ENCODE results near the gene CATSPERE.

Gene CATSPERE

DNA sequence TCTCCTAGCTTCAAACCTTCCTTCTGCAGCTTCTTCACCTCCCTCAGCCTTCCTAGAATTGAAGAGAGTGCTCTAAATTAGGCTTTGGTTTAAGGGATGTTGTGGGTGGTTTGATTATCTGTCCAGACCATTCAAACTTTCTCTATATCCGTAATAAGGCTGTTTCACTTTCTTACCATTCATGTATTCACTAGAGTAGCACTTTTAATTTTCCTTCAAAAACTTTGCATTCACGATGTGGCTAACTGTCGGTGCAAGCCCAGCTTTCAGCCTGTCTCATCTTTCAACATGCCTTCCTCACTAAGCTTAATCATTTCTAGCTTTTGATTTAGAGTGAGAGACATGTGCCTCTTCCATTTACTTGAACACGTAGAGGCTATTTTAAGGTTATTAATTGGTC is 165.6 kb downstream of the CATSPERE start:
- no peak overlapping the region for H3K4me3 ChIP-seq (ENCODE audit: low read length)
- TF ChIP-seq, protein P1, sequence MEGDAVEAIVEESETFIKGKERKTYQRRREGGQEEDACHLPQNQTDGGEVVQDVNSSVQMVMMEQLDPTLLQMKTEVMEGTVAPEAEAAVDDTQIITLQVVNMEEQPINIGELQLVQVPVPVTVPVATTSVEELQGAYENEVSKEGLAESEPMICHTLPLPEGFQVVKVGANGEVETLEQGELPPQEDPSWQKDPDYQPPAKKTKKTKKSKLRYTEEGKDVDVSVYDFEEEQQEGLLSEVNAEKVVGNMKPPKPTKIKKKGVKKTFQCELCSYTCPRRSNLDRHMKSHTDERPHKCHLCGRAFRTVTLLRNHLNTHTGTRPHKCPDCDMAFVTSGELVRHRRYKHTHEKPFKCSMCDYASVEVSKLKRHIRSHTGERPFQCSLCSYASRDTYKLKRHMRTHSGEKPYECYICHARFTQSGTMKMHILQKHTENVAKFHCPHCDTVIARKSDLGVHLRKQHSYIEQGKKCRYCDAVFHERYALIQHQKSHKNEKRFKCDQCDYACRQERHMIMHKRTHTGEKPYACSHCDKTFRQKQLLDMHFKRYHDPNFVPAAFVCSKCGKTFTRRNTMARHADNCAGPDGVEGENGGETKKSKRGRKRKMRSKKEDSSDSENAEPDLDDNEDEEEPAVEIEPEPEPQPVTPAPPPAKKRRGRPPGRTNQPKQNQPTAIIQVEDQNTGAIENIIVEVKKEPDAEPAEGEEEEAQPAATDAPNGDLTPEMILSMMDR (IDR thresholded peaks at IDR 0.05; ENCODE audit: insufficient read depth, low read depth, low read length, missing control alignments) = no peak
- no peak for DNase-seq (ENCODE audit: low read depth)

DNA sequence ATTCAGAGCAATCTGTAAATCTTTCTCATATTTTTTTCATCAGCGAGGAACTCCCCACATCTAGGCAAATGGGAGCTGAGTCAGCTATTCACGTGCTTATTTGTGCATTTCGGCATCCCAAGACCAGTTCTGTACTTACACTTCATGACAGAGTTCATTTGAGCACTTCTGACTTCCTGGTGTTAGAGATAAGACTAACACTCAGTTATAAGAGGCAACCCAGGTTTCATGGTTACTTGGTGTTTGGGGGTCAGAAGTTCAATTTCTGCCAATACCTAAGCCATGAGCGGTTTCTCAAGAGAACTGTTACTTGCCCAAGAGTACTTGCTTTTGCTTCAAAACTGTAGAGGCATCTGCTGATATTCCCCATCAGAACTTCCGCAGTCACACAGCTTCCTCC is 167.7 kb downstream of the CATSPERE start:
- no peak for DNase-seq (ENCODE audit: low read depth)
- no peak overlapping the region for H3K4me3 ChIP-seq (ENCODE audit: low read length)
- TF ChIP-seq, protein P1 (IDR thresholded peaks at IDR 0.05; ENCODE audit: insufficient read depth, low read depth, low read length, missing control alignments) = no peak

- no peak for DNase-seq (ENCODE audit: low read depth)
- TF ChIP-seq, protein P1 (IDR thresholded peaks at IDR 0.05; ENCODE audit: insufficient read depth, low read depth, low read length, missing control alignments) = no peak
- H3K4me3 ChIP-seq (ENCODE audit: low read length) = no peak overlapping the region
These were observed 172.1 kb downstream of the CATSPERE start for GRCh38 chr1:244633140-244633539.

DNA sequence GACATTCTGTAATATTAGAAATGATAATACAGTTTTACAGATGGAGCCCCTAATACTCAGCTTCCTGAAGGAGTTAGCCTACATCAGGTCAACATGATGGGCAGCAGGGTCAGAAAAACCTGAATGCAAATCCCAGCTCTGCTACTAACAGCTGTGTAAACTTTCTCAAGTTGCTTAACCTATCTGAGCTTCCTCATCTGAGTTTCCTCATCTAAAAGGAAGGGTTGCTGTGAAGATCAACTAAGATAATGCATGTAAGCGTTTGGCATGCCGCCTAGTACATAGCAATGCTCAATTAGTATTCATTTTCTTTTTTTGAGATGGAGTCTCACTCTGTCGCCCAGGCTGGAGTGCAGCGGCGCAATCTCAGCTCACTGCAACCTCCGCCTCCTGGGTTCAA is 173.5 kb downstream of the CATSPERE start:
- no peak overlapping the region for H3K4me3 ChIP-seq (ENCODE audit: low read length)
- DNase-seq (ENCODE audit: low read depth) = no peak
- TF ChIP-seq, protein P1 (IDR thresholded peaks at IDR 0.05; ENCODE audit: insufficient read depth, low read depth, low read length, missing control alignments) = no peak

DNA sequence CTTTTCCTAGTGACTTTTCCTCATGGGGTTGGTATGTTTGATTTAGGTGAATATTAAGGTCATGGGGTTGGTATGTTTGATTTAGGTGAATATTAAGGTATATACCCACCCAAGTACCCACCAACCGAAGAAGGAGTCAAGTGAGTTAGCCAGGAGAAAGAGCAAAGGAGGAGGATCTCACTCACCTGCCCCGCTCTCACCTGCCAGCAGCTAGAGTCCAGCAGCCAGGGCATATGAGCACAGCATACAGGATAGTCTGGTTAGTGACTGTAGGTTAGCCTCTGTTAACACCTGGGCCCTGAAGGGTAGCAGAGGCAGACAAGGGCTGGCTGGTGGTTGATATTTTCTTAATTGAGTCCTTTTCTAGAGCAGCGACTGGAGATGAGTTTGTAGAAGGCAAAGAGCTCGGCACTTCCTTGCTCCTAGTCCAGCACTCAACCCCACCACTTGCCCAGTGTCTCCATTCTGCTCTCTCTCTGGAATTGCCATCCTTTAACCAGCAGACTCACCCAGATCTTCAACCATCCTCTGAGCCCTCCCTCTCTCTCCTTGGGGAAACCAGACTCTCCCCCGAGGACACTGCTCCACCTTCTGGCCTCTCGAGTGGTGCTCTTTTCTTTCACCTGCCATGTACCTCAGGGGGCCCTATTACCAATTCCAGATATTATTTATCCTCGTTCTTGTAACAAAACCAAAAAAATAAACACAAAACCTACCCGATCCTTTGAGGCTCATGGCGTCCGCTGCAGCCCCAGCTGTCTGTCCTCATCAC is 175.6 kb downstream of the CATSPERE start:
- TF ChIP-seq, protein P1 (IDR thresholded peaks at IDR 0.05; ENCODE audit: insufficient read depth, low read depth, low read length, missing control alignments) = no peak
- no peak for DNase-seq (ENCODE audit: low read depth)
- H3K4me3 ChIP-seq (ENCODE audit: low read length) = no peak overlapping the region

- DNase-seq (ENCODE audit: low read depth) = no peak
- TF ChIP-seq, protein P1 (IDR thresholded peaks at IDR 0.05; ENCODE audit: insufficient read depth, low read depth, low read length, missing control alignments) = no peak
- no peak overlapping the region for H3K4me3 ChIP-seq (ENCODE audit: low read length)
These were observed 178.5 kb downstream of the CATSPERE start for GRCh38 chr1:244639561-244639960.

DNA sequence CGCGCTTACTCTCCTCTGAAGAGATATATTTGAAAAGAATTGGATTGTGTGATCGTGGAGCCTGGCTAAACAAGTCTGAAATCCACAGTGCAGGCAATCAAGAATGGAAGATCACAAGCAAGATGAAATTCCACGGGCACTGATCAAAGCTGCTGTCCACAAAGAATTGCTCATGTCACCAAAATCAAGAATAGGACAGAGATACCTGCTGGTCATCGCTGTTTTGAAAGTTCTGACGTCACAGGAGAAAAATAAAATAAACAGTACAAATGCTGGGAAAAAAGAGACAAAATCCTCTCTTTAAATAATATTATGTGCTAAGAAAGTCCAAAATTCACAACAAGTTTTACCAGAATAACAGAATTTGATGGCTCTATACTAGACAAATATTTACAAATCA is 179.8 kb downstream of the CATSPERE start:
- no peak overlapping the region for H3K4me3 ChIP-seq (ENCODE audit: low read length)
- TF ChIP-seq, protein P1 (IDR thresholded peaks at IDR 0.05; ENCODE audit: insufficient read depth, low read depth, low read length, missing control alignments) = no peak
- DNase-seq (ENCODE audit: low read depth) = no peak
